Parathyroid adenoma (tissue), 2 donors: Measurements from ENCODE around the gene GIPC1.
A peak's percentile ranks its signal among the peaks of the same experiment; 100 is the strongest.

Source experiments
- H2AFZ ChIP-seq: fragments of 300-600 bp; sonication (generic); one replicate; pipeline ENCODE4 v1.7.0; 2017; ENCODE audit warnings: antibody characterized with exemption, mild to moderate bottlenecking
- H3K27ac ChIP-seq: fragments of 300-600 bp; sonication (generic); one replicate; pipeline ENCODE4 v1.7.0; 2017
- H3K27me3 ChIP-seq: fragments of 300-600 bp; sonication (generic); one replicate; pipeline ENCODE4 v1.7.0; 2017; ENCODE audit warnings: low read length; ENCODE audit not compliant: control insufficient read depth, insufficient read depth
- H3K36me3 ChIP-seq: fragments of 300-600 bp; sonication (generic); one replicate; pipeline ENCODE4 v1.7.0; 2017; ENCODE audit warnings: low read length; ENCODE audit not compliant: control insufficient read depth, insufficient read depth
- H3K4me1 ChIP-seq: fragments of 300-600 bp; sonication (generic); one replicate; pipeline ENCODE4 v1.7.0; 2017; ENCODE audit warnings: control low read depth
- H3K4me2 ChIP-seq: fragments of 300-600 bp; sonication (generic); one replicate; pipeline ENCODE4 v1.7.0; 2017; ENCODE audit warnings: low read length
- H3K4me3 ChIP-seq: fragments of 300-600 bp; sonication (generic); one replicate; pipeline ENCODE4 v1.7.0; 2017; ENCODE audit warnings: low read depth, low read length
- H3K79me2 ChIP-seq: fragments of 300-600 bp; sonication (generic); one replicate; pipeline ENCODE4 v1.7.0; 2017; ENCODE audit warnings: control low read depth
- H3K9ac ChIP-seq: fragments of 300-600 bp; sonication (generic); one replicate; pipeline ENCODE4 v1.7.0; 2017; ENCODE audit warnings: mild to moderate bottlenecking
- H3K9me3 ChIP-seq: fragments of 300-600 bp; sonication (generic); one replicate; pipeline ENCODE4 v1.7.0; 2017; ENCODE audit warnings: low read length; ENCODE audit not compliant: control insufficient read depth
- TF ChIP-seq, protein P1 (sequence below): fragments of 300-600 bp; sonication (generic); IDR thresholded peaks from one replicate; pipeline ENCODE4 v1.7.0; 2017; ENCODE audit warnings: antibody characterized with exemption, mild to moderate bottlenecking
- donor health status: primary hyperparathyroidism.

The GIPC1 gene

DNA sequence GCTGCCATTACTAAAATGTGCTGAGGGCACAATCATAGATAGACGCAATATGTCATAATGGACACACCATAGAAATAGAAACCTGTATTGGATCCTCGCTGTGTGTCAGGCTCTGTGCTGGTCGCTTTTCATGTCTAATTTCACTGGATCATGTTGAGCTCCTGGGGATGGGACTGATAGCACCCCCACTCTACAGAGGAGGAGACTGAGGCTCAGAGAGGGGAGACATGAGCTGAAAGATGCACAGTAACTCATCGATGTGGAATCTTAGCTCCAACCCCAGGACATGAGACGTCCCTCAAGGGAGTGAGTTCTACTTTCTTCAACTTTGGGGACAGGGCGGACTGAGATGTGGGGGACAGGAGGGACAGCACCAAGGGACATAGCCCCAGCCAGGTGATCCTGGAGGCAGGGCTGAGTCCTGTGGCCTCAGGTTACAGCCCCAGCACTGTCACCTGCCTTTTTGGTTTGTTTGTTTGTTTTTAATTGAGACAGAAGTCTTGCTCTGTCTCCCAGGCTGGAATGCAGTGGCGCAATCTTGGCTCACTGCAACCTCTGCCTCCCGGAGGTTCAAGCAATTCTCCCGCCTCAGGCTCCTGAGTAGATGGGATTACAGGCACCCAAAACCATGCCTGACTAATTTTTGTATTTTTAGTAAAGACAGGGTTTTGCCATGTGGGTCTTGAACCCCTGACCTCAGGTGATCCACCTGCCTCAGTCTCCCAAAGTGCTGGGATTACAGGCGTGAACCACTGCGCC is 6.6 kb upstream of the GIPC1 start:
- H3K4me3 ChIP-seq, result no peak overlapping the region
- H3K9me3 ChIP-seq, result no peaks in the 10 kb centered on the region
- H3K36me3 ChIP-seq, result no peaks in the 10 kb centered on the region
- no peaks in the 10 kb centered on the region for H3K27me3 ChIP-seq
- peaks cover 5% of the 10 kb centered on the region for H3K4me1 ChIP-seq
- H3K9ac ChIP-seq, result no peak overlapping the region
- no peaks in the 10 kb centered on the region for H3K79me2 ChIP-seq
- no peak overlapping the region for H3K27ac ChIP-seq
- TF ChIP-seq, protein P1, sequence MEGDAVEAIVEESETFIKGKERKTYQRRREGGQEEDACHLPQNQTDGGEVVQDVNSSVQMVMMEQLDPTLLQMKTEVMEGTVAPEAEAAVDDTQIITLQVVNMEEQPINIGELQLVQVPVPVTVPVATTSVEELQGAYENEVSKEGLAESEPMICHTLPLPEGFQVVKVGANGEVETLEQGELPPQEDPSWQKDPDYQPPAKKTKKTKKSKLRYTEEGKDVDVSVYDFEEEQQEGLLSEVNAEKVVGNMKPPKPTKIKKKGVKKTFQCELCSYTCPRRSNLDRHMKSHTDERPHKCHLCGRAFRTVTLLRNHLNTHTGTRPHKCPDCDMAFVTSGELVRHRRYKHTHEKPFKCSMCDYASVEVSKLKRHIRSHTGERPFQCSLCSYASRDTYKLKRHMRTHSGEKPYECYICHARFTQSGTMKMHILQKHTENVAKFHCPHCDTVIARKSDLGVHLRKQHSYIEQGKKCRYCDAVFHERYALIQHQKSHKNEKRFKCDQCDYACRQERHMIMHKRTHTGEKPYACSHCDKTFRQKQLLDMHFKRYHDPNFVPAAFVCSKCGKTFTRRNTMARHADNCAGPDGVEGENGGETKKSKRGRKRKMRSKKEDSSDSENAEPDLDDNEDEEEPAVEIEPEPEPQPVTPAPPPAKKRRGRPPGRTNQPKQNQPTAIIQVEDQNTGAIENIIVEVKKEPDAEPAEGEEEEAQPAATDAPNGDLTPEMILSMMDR, result no peak
- no peak overlapping the region for H2AFZ ChIP-seq
- no peak overlapping the region for H3K4me2 ChIP-seq

DNA sequence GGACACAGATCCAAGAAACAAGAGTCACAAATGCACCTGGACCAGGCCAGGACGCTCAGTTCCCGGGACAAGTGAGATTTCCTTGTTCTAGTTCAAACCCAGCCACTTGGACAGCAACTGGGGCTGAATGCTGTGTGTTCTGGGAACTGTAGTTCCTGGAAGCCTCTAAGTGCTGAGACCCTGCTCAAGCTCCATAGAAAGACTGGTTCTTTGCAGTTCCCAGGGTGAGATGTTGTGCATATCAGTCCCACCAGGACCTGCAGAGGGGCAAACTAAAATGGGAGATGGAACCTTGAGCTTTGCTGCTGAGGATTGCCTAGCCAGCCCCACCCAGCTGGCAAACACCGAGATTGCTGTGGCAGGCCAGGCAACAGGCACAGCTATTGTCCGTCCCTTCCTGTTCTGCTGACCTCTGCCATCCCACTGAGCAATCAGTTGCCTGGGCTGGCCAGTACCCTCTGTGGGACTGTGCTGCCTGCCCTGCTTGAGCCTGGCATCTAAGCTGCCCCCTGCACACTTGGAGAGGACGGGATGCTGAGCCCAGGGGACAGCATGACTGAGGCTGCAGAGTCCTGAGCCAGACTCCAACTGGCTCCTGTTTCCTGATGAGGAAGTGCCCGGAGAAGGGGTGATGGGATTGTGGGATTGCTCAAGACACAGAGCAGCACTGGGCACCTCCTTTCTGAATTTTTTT is 1.4 kb upstream of the GIPC1 start:
- H3K9ac ChIP-seq, result no peak overlapping the region

DNA sequence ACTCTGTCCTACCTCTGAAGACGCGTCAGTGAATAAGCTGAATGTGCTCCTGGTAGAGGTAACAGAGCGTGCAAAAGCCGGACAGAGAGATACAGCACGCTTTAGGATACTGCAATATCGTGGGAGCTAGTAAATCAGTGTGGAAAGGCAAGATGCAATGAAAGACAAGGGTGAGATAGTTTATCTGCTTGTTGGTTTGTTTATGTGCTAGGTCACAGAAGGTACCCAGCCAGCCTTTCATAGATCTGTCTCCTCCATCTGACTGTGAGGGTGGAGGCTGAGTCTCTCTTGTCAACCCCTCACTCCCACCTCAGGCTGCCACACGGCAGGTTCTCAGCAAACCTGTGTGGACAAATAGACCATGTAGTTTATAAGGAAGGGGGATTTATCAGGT is 904 bp upstream of the GIPC1 start:
- peak overlapping the region; percentile 7 for H3K4me3 ChIP-seq
- H3K9ac ChIP-seq, result no peak overlapping the region
- H3K36me3 ChIP-seq, result no peaks in the 10 kb centered on the region
- no peaks in the 10 kb centered on the region for H3K27me3 ChIP-seq
- peak overlapping the region; percentile 26 for H2AFZ ChIP-seq
- H3K4me1 ChIP-seq, result peaks cover 12% of the 10 kb centered on the region
- no peaks in the 10 kb centered on the region for H3K9me3 ChIP-seq
- peak overlapping the region; percentile 78 for H3K4me2 ChIP-seq
- H3K27ac ChIP-seq, result peak overlapping the region; percentile 83
- TF ChIP-seq, protein P1, result no peak
- peaks cover 3% of the 10 kb centered on the region for H3K79me2 ChIP-seq

More for the DNA sequence above, 1.4 kb upstream of the GIPC1 start:
- Histone ChIP-seq H3K4me2 (peak overlapping the region; percentile 78), H3K79me2 (peaks cover 3% of the 10 kb centered on the region), H3K9me3 (no peaks in the 10 kb centered on the region), H3K4me3 (no peak overlapping the region), H3K27me3 (no peaks in the 10 kb centered on the region), H3K27ac (peak overlapping the region; percentile 83), H3K4me1 (peaks cover 14% of the 10 kb centered on the region), H2AFZ (peak overlapping the region; percentile 26), H3K36me3 (no peaks in the 10 kb centered on the region)
- TF ChIP-seq, protein P1, result no peak

DNA sequence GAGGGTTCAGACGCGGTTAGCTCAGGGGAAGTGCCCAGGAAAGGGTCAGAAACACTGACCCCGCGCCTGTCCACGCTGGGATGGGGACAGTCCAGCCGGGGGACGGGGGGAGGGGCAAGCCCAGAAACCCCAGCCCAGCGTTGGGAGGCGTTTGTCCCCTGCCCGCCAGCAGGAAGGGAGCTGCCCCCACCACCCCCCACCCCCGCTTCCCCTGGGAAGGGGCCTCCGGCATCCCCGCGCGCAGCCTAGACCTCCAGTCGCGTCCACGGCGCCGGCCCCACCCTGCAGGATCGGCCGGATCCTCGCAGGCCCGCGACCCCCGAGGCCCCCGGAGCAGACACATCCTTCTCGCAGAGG is 277 bp downstream of the GIPC1 start:
- Histone ChIP-seq H3K9me3 (no peaks in the 10 kb centered on the region), H3K4me3 (peak overlapping the region; percentile 69), H3K36me3 (no peaks in the 10 kb centered on the region), H2AFZ (peak overlapping the region; percentile 26), H3K79me2 (peaks cover 3% of the 10 kb centered on the region), H3K4me2 (peak overlapping the region; percentile 72), H3K4me1 (peaks cover 12% of the 10 kb centered on the region), H3K27me3 (no peaks in the 10 kb centered on the region), H3K27ac (no peak overlapping the region), H3K9ac (no peak overlapping the region)
- TF ChIP-seq, protein P1, result no peak
